ENCODE data around the gene WBP11. TPM values are rescaled to one million over a fixed set of nuclear protein-coding genes. Genes with fewer than 3 reads are reported as not detected.

Gene WBP11
- total and polyA plus RNA-seq, 2 donors (not counting 3 experiments of a cell fraction or from before 2014, with no cell fraction given) = 11.4 to 77.1 TPM

GRCh38 chr12:14776236-14776961 lies 26.9 kb downstream of the WBP11 start:
- no peak for DNase-seq (ENCODE audit: low read depth, low spot score)
- H3K79me2 ChIP-seq (ENCODE audit: control insufficient read depth, insufficient read depth, low read length) = peaks cover 19% of the 10 kb centered on the region
- BruUV-seq (replicated peaks) = no TSS peak
- FAIRE-seq = no peak
- no peak overlapping the region for H3K9ac ChIP-seq (replicated peaks; ENCODE audit: extremely low read depth, insufficient read depth, low read length)
- H3K27me3 ChIP-seq (ENCODE audit: control insufficient read depth in 2 of 2, insufficient read depth in 2 of 2, low read length in 2 of 2) = no peaks in the 10 kb centered on the region
- H3K4me2 ChIP-seq (ENCODE audit: insufficient read depth, low read length) = peak overlapping the region; percentile 79
- H2AFZ ChIP-seq (ENCODE audit: low read depth, low read length) = no peak overlapping the region
- intact Hi-C loops (cut with micrococcal nuclease) (no loop called here), dilution Hi-C loops (cut with MboI; ENCODE audit: extremely low pct_ligation_motif_present, low sequenced_read_pairs) (no loop called here)
- H4K20me1 ChIP-seq (replicated peaks; ENCODE audit: control insufficient read depth, extremely low read depth, insufficient read depth, low read length) = no peaks in the 10 kb centered on the region
- H3K4me1 ChIP-seq (ENCODE audit: control insufficient read depth, extremely low read depth, insufficient read depth, low read length) = peaks cover 18% of the 10 kb centered on the region
- H3K9me1 ChIP-seq (replicated peaks; ENCODE audit: control insufficient read depth, extremely low read depth, insufficient read depth, low read length) = no peaks in the 10 kb centered on the region
- H3K4me3 ChIP-seq (replicated peaks in 1 of 3; ENCODE audit: insufficient read depth in 1 of 3, low read depth in 1 of 3, low read length in 3 of 3) = peak overlapping the region in 1 of 3 experiments; percentile 56
- POLR2A ChIA-PET = no interaction called here
- H3K9me3 ChIP-seq (replicated peaks; ENCODE audit: control insufficient read depth, insufficient read depth, low read length) = no peaks in the 10 kb centered on the region
- CTCF ChIA-PET = interaction anchor here (0.7 to 2.2 kb wide), 9 partner anchors 20 to 445 kb away, joined by 3 to 7 read pairs (median 4); partner anchors contain the start of genes C12orf60, RERG and WBP11
- TF ChIP-seq EZH2 (IDR thresholded peaks at IDR 0.05; ENCODE audit: borderline replicate concordance, low read depth, low read length, severe bottlenecking) (no peak), MAX (IDR thresholded peaks at IDR 0.05; ENCODE audit: insufficient read depth, insufficient read length) (no peak), MYC (IDR thresholded peaks at IDR 0.05; ENCODE audit: low read depth, low read length) (no peak), GATA2 (IDR thresholded peaks at IDR 0.05; ENCODE audit: insufficient read depth, insufficient read length, low read depth, low read length) (no peak), POLR2A (IDR thresholded peaks at IDR 0.05; ENCODE audit: low read depth, low read length) (no peak), POLR2AphosphoS5 (IDR thresholded peaks at IDR 0.05; ENCODE audit: insufficient read depth, low read depth, low read length) (no peak), JUN (IDR thresholded peaks at IDR 0.05; ENCODE audit: borderline replicate concordance, insufficient read depth, insufficient read length, low read depth) (no peak), FOS (IDR thresholded peaks at IDR 0.05; ENCODE audit: borderline replicate concordance, insufficient read depth, low read length) (no peak), CTCF (IDR thresholded peaks at IDR 0.05; ENCODE audit: extremely low read depth in 1 of 2, insufficient read depth in 1 of 2, low read depth in 1 of 2, low read length in 2 of 2) (no peak)
- no peaks in the 10 kb centered on the region for H3K36me3 ChIP-seq (ENCODE audit: control insufficient read depth in 2 of 2, extremely low read depth in 1 of 2, insufficient read depth in 2 of 2, low read length in 2 of 2)
- H3K27ac ChIP-seq (ENCODE audit: insufficient read depth, low read depth, low read length) = no peak overlapping the region
